Activated naive CD8-positive, alpha-beta T cell treated with anti-CD3 and anti-CD28 coated beads, Interleukin-2, amount 10 ng/mL, durations not matched to agents 7 days and 5 days (primary cell): Measurements from ENCODE around the gene INPP5A. TPM values are rescaled to one million over a fixed set of nuclear protein-coding genes. Genes with fewer than 3 reads are reported as not detected.
"Not testable (repeated sequence)": the region's sequence is repeated elsewhere in the genome, so short reads cannot be mapped to it uniquely, and the experiment has no call there.

Source experiments
- ATAC-seq: fragments of 150-1000 bp; cut with Tn5 transposase; one replicate; pipeline ENCODE4 v1.10.0; 2021; ENCODE audit warnings: low read depth, moderate library complexity
- POLR2A ChIA-PET: fragments of 350-600 bp; sonication (Branson Sonifier 250); formaldehyde crosslinking; loops from one replicate; lab custom pipeline; 2021; ENCODE audit warnings: antibody characterized with exemption; lab: Charles Lee
- DNase-seq: peaks from one replicate; pipeline ENCODE4 v3.0.0; 2021
- H3K27ac Mint-ChIP-seq: one replicate; pipeline ENCODE4 v1.8.0; 2022; ENCODE audit warnings: mild to moderate bottlenecking, mixed read lengths
- H3K27me3 Mint-ChIP-seq: one replicate; pipeline ENCODE4 v1.8.0; 2022; ENCODE audit warnings: mild to moderate bottlenecking, moderate library complexity, mixed read lengths
- H3K36me3 Mint-ChIP-seq: one replicate; pipeline ENCODE4 v1.8.0; 2021; ENCODE audit warnings: mild to moderate bottlenecking, mixed read lengths
- H3K4me1 Mint-ChIP-seq: one replicate; pipeline ENCODE4 v1.8.0; 2021; ENCODE audit warnings: mixed read lengths
- H3K4me3 Mint-ChIP-seq: one replicate; pipeline ENCODE4 v1.8.0; 2022; ENCODE audit warnings: mild to moderate bottlenecking, moderate library complexity, mixed read lengths
- H3K9me3 Mint-ChIP-seq: one replicate; pipeline ENCODE4 v1.8.0; 2021; ENCODE audit warnings: mixed read lengths
- total RNA-seq, 2 experiments: library from RNA; stranded (reverse); gene quantifications; one replicate each; pipeline ENCODE4 v1.2.3, GENCODE V29; 2021

The INPP5A gene
- total RNA-seq, 2 experiments from 2014 or later, result 14.1 to 15.7 TPM

- Mint-ChIP-seq H3K27ac (peak overlapping the region; percentile 45), H3K4me1 (peaks cover 41% of the 10 kb centered on the region), H3K9me3 (no peaks in the 10 kb centered on the region), H3K36me3 (peaks cover under 1% of the 10 kb centered on the region), H3K4me3 (no peak overlapping the region), H3K27me3 (no peaks in the 10 kb centered on the region)
- POLR2A ChIA-PET, result no interaction called here
- DNase-seq (no peak), ATAC-seq (no peak)
Measured at GRCh38 chr10:132548106-132548823, 10.7 kb downstream of the INPP5A start.

- peaks cover 39% of the 10 kb centered on the region for H3K4me1 Mint-ChIP-seq
- H3K27ac Mint-ChIP-seq, result no peak overlapping the region
- no peaks in the 10 kb centered on the region for H3K36me3 Mint-ChIP-seq
- H3K27me3 Mint-ChIP-seq, result no peaks in the 10 kb centered on the region
- no peaks in the 10 kb centered on the region for H3K9me3 Mint-ChIP-seq
- POLR2A ChIA-PET, result no interaction called here
- ATAC-seq (no peak), DNase-seq (no peak)
- no peak overlapping the region for H3K4me3 Mint-ChIP-seq
Measured at GRCh38 chr10:132548869-132549268, 11.3 kb downstream of the INPP5A start.

GRCh38 chr10:132549371-132549770 lies 11.8 kb downstream of the INPP5A start:
- H3K4me3 Mint-ChIP-seq, result no peak overlapping the region
- POLR2A ChIA-PET, result interaction anchor here (2.8 kb wide), 1 partner anchor 9 kb away, joined by 38 read pairs; no protein-coding TSS in a partner anchor
- DNase-seq (no peak), ATAC-seq (no peak)
- H3K27ac Mint-ChIP-seq, result no peak overlapping the region
- no peaks in the 10 kb centered on the region for H3K27me3 Mint-ChIP-seq
- H3K4me1 Mint-ChIP-seq, result peaks cover 34% of the 10 kb centered on the region
- H3K9me3 Mint-ChIP-seq, result no peaks in the 10 kb centered on the region
- H3K36me3 Mint-ChIP-seq, result no peaks in the 10 kb centered on the region

GRCh38 chr10:132550366-132551092 lies 12.9 kb downstream of the INPP5A start:
- peaks cover 26% of the 10 kb centered on the region for H3K4me1 Mint-ChIP-seq
- H3K4me3 Mint-ChIP-seq, result peak overlapping the region; percentile 82
- POLR2A ChIA-PET, result interaction anchor here (1.2 to 2.8 kb wide), 2 partner anchors 10 to 92 kb away, joined by 3 to 38 read pairs; no protein-coding TSS in a partner anchor
- ATAC-seq (no peak), DNase-seq (no peak)
- no peaks in the 10 kb centered on the region for H3K36me3 Mint-ChIP-seq
- H3K9me3 Mint-ChIP-seq, result no peaks in the 10 kb centered on the region
- peak overlapping the region; percentile 95 for H3K27ac Mint-ChIP-seq
- no peaks in the 10 kb centered on the region for H3K27me3 Mint-ChIP-seq

GRCh38 chr10:132551093-132551807 lies 13.7 kb downstream of the INPP5A start:
- Mint-ChIP-seq H3K4me1 (peaks cover 27% of the 10 kb centered on the region), H3K9me3 (no peaks in the 10 kb centered on the region), H3K36me3 (no peaks in the 10 kb centered on the region), H3K27ac (peak overlapping the region; percentile 95), H3K4me3 (peak overlapping the region; percentile 82), H3K27me3 (no peaks in the 10 kb centered on the region)
- DNase-seq (peak; percentile 59), ATAC-seq (peak; percentile 77)
- POLR2A ChIA-PET, result interaction anchor here (0.8 to 2.8 kb wide), 5 partner anchors 11 to 93 kb away, joined by 3 to 38 read pairs (median 4); no protein-coding TSS in a partner anchor

GRCh38 chr10:132551808-132552130 lies 14.2 kb downstream of the INPP5A start:
- Mint-ChIP-seq H3K4me1 (peaks cover 29% of the 10 kb centered on the region), H3K27ac (peak overlapping the region; percentile 95), H3K27me3 (no peaks in the 10 kb centered on the region), H3K36me3 (no peaks in the 10 kb centered on the region), H3K4me3 (peak overlapping the region; percentile 82), H3K9me3 (no peaks in the 10 kb centered on the region)
- DNase-seq (no peak), ATAC-seq (peak; percentile 12)
- POLR2A ChIA-PET, result interaction anchor here (0.8 to 2.8 kb wide), 5 partner anchors 12 to 93 kb away, joined by 3 to 38 read pairs (median 4); no protein-coding TSS in a partner anchor

GRCh38 chr10:132552635-132553034 lies 15.0 kb downstream of the INPP5A start:
- H3K9me3 Mint-ChIP-seq, POLR2A ChIA-PET, ATAC-seq, DNase-seq, H3K36me3 Mint-ChIP-seq, H3K4me3 Mint-ChIP-seq, H3K27ac Mint-ChIP-seq, H3K27me3 Mint-ChIP-seq: not testable (repeated sequence)
- peaks cover 27% of the 10 kb centered on the region for H3K4me1 Mint-ChIP-seq

- ATAC-seq, POLR2A ChIA-PET, H3K27ac Mint-ChIP-seq, H3K36me3 Mint-ChIP-seq, H3K9me3 Mint-ChIP-seq, DNase-seq, H3K27me3 Mint-ChIP-seq, H3K4me3 Mint-ChIP-seq: not testable (repeated sequence)
- H3K4me1 Mint-ChIP-seq, result peaks cover 27% of the 10 kb centered on the region
Measured at GRCh38 chr10:132553568-132553967, 16.0 kb downstream of the INPP5A start.

- Mint-ChIP-seq H3K4me1 (peaks cover 24% of the 10 kb centered on the region), H3K27ac (no peak overlapping the region), H3K9me3 (no peaks in the 10 kb centered on the region), H3K27me3 (no peaks in the 10 kb centered on the region), H3K36me3 (no peaks in the 10 kb centered on the region), H3K4me3 (no peak overlapping the region)
- POLR2A ChIA-PET, result interaction anchor here (1.0 kb wide), 1 partner anchor 18 kb away, joined by 5 read pairs; no protein-coding TSS in a partner anchor
- no peak for DNase-seq
- no peak for ATAC-seq
Measured at GRCh38 chr10:132554053-132554990, 16.7 kb downstream of the INPP5A start.

GRCh38 chr10:132554991-132555647 lies 17.5 kb downstream of the INPP5A start:
- Mint-ChIP-seq H3K9me3 (no peaks in the 10 kb centered on the region), H3K36me3 (no peaks in the 10 kb centered on the region), H3K4me3 (no peak overlapping the region), H3K27me3 (no peaks in the 10 kb centered on the region), H3K27ac (no peak overlapping the region), H3K4me1 (peaks cover 28% of the 10 kb centered on the region)
- ATAC-seq, result peak; percentile 63
- DNase-seq, result peak; percentile 73
- POLR2A ChIA-PET, result interaction anchor here (0.7 to 1.0 kb wide), 2 partner anchors 15 to 17 kb away, joined by 4 to 5 read pairs; no protein-coding TSS in a partner anchor

- Mint-ChIP-seq H3K27me3 (no peaks in the 10 kb centered on the region), H3K4me1 (peaks cover 26% of the 10 kb centered on the region), H3K9me3 (no peaks in the 10 kb centered on the region), H3K4me3 (no peak overlapping the region), H3K27ac (no peak overlapping the region), H3K36me3 (no peaks in the 10 kb centered on the region)
- DNase-seq (no peak), ATAC-seq (no peak)
- POLR2A ChIA-PET, result interaction anchor here (0.7 to 1.0 kb wide), 2 partner anchors 16 kb away, joined by 4 to 5 read pairs; no protein-coding TSS in a partner anchor
Measured at GRCh38 chr10:132555648-132556575, 18.3 kb downstream of the INPP5A start.
